ENCODE data around the gene HDC.

Gene HDC

GRCh38 chr15:50265620-50266019 lies at the start of gene HDC:
Gene HDC, minus strand, starts transcription at chr15:50265726. Its CDS starts 103 bp downstream, at chr15:50265623.
- no peaks in the 10 kb centered on the region for H3K36me3 Mint-ChIP-seq (ENCODE audit: low read depth)
- no peak for DNase-seq (ENCODE audit: low spot score)
- H3K4me1 Mint-ChIP-seq (ENCODE audit: low read depth): peaks cover 39% of the 10 kb centered on the region
- H3K4me3 Mint-ChIP-seq: no peak within 1 kb of the TSS
- no peak within 1 kb of the TSS for H3K27ac Mint-ChIP-seq
- peaks cover 2% of the 10 kb centered on the region for H3K27me3 Mint-ChIP-seq (ENCODE audit: low read depth)
- H3K9me3 Mint-ChIP-seq: peaks cover 14% of the 10 kb centered on the region

GRCh38 chr15:50312636-50313035 lies 47.1 kb upstream of the HDC start:
- Mint-ChIP-seq H3K9me3 (peaks cover 16% of the 10 kb centered on the region), H3K36me3 (ENCODE audit: low read depth) (peaks cover 18% of the 10 kb centered on the region), H3K27ac (no peak overlapping the region), H3K27me3 (ENCODE audit: low read depth) (no peaks in the 10 kb centered on the region), H3K4me3 (no peak overlapping the region), H3K4me1 (ENCODE audit: low read depth) (peaks cover 17% of the 10 kb centered on the region)
- DNase-seq (ENCODE audit: low spot score): no peak

- no peak overlapping the region for H3K27ac Mint-ChIP-seq
- peaks cover 26% of the 10 kb centered on the region for H3K9me3 Mint-ChIP-seq
- no peak for DNase-seq (ENCODE audit: low spot score)
- peaks cover 11% of the 10 kb centered on the region for H3K4me1 Mint-ChIP-seq (ENCODE audit: low read depth)
- H3K4me3 Mint-ChIP-seq: no peak overlapping the region
- H3K36me3 Mint-ChIP-seq (ENCODE audit: low read depth): peaks cover 43% of the 10 kb centered on the region
- no peaks in the 10 kb centered on the region for H3K27me3 Mint-ChIP-seq (ENCODE audit: low read depth)
Observed at GRCh38 chr15:50307799-50308198, 42.3 kb upstream of the HDC start.

- no peak overlapping the region for H3K27ac Mint-ChIP-seq
- peaks cover 26% of the 10 kb centered on the region for H3K9me3 Mint-ChIP-seq
- H3K27me3 Mint-ChIP-seq (ENCODE audit: low read depth): no peaks in the 10 kb centered on the region
- H3K36me3 Mint-ChIP-seq (ENCODE audit: low read depth): peaks cover 64% of the 10 kb centered on the region
- H3K4me3 Mint-ChIP-seq: no peak overlapping the region
- DNase-seq (ENCODE audit: low spot score): no peak
- peaks cover 5% of the 10 kb centered on the region for H3K4me1 Mint-ChIP-seq (ENCODE audit: low read depth)
Observed at GRCh38 chr15:50304836-50305235, 39.3 kb upstream of the HDC start.

- H3K27me3 Mint-ChIP-seq (ENCODE audit: low read depth): no peaks in the 10 kb centered on the region
- peaks cover 52% of the 10 kb centered on the region for H3K36me3 Mint-ChIP-seq (ENCODE audit: low read depth)
- H3K4me3 Mint-ChIP-seq: no peak overlapping the region
- peaks cover 9% of the 10 kb centered on the region for H3K9me3 Mint-ChIP-seq
- no peak for DNase-seq (ENCODE audit: low spot score)
- peaks cover 5% of the 10 kb centered on the region for H3K4me1 Mint-ChIP-seq (ENCODE audit: low read depth)
- H3K27ac Mint-ChIP-seq: no peak overlapping the region
Observed at GRCh38 chr15:50302581-50302980, 37.1 kb upstream of the HDC start.

- Mint-ChIP-seq H3K36me3 (ENCODE audit: low read depth) (peaks cover 46% of the 10 kb centered on the region), H3K4me1 (ENCODE audit: low read depth) (peaks cover 5% of the 10 kb centered on the region), H3K4me3 (no peak overlapping the region), H3K27ac (no peak overlapping the region), H3K9me3 (no peaks in the 10 kb centered on the region), H3K27me3 (ENCODE audit: low read depth) (no peaks in the 10 kb centered on the region)
- no peak for DNase-seq (ENCODE audit: low spot score)
Observed at GRCh38 chr15:50298340-50298739, 32.8 kb upstream of the HDC start.

- no peak for DNase-seq (ENCODE audit: low spot score)
- Mint-ChIP-seq H3K27ac (no peak overlapping the region), H3K4me1 (ENCODE audit: low read depth) (no peaks in the 10 kb centered on the region), H3K9me3 (no peaks in the 10 kb centered on the region), H3K4me3 (no peak overlapping the region), H3K27me3 (ENCODE audit: low read depth) (no peaks in the 10 kb centered on the region), H3K36me3 (ENCODE audit: low read depth) (peaks cover 36% of the 10 kb centered on the region)
Observed at GRCh38 chr15:50295966-50296365, 30.4 kb upstream of the HDC start.

- peaks cover 49% of the 10 kb centered on the region for H3K36me3 Mint-ChIP-seq (ENCODE audit: low read depth)
- H3K27me3 Mint-ChIP-seq (ENCODE audit: low read depth): no peaks in the 10 kb centered on the region
- no peaks in the 10 kb centered on the region for H3K9me3 Mint-ChIP-seq
- H3K4me1 Mint-ChIP-seq (ENCODE audit: low read depth): no peaks in the 10 kb centered on the region
- H3K27ac Mint-ChIP-seq: no peak overlapping the region
- no peak overlapping the region for H3K4me3 Mint-ChIP-seq
- no peak for DNase-seq (ENCODE audit: low spot score)
Observed at GRCh38 chr15:50289749-50290148, 24.2 kb upstream of the HDC start.

GRCh38 chr15:50287324-50288116 lies 22.0 kb upstream of the HDC start:
- H3K36me3 Mint-ChIP-seq (ENCODE audit: low read depth): peaks cover 55% of the 10 kb centered on the region
- H3K27ac Mint-ChIP-seq: no peak overlapping the region

GRCh38 chr15:50281427-50281826 lies 15.9 kb upstream of the HDC start:
- Mint-ChIP-seq H3K27ac (no peak overlapping the region), H3K4me1 (ENCODE audit: low read depth) (peaks cover 7% of the 10 kb centered on the region), H3K4me3 (no peak overlapping the region), H3K9me3 (no peaks in the 10 kb centered on the region), H3K36me3 (ENCODE audit: low read depth) (peaks cover 38% of the 10 kb centered on the region), H3K27me3 (ENCODE audit: low read depth) (no peaks in the 10 kb centered on the region)
- no peak for DNase-seq (ENCODE audit: low spot score)

More at GRCh38 chr15:50287324-50288116, 22.0 kb upstream of the HDC start:
- Mint-ChIP-seq H3K27me3 (ENCODE audit: low read depth) (no peaks in the 10 kb centered on the region), H3K9me3 (no peaks in the 10 kb centered on the region), H3K4me3 (no peak overlapping the region), H3K4me1 (ENCODE audit: low read depth) (no peaks in the 10 kb centered on the region)
- no peak for DNase-seq (ENCODE audit: low spot score)

- peaks cover 7% of the 10 kb centered on the region for H3K4me1 Mint-ChIP-seq (ENCODE audit: low read depth)
- no peak overlapping the region for H3K27ac Mint-ChIP-seq
- H3K27me3 Mint-ChIP-seq (ENCODE audit: low read depth): no peaks in the 10 kb centered on the region
- no peak for DNase-seq (ENCODE audit: low spot score)
- H3K4me3 Mint-ChIP-seq: no peak overlapping the region
- no peaks in the 10 kb centered on the region for H3K9me3 Mint-ChIP-seq
- peaks cover 33% of the 10 kb centered on the region for H3K36me3 Mint-ChIP-seq (ENCODE audit: low read depth)
Observed at GRCh38 chr15:50280271-50280670, 14.7 kb upstream of the HDC start.

GRCh38 chr15:50278496-50278895 lies 13.0 kb upstream of the HDC start:
- no peak for DNase-seq (ENCODE audit: low spot score)
- peaks cover 22% of the 10 kb centered on the region for H3K36me3 Mint-ChIP-seq (ENCODE audit: low read depth)
- no peak overlapping the region for H3K4me3 Mint-ChIP-seq
- no peaks in the 10 kb centered on the region for H3K9me3 Mint-ChIP-seq
- H3K4me1 Mint-ChIP-seq (ENCODE audit: low read depth): peaks cover 7% of the 10 kb centered on the region
- H3K27ac Mint-ChIP-seq: no peak overlapping the region
- no peaks in the 10 kb centered on the region for H3K27me3 Mint-ChIP-seq (ENCODE audit: low read depth)

GRCh38 chr15:50277370-50277769 lies 11.8 kb upstream of the HDC start:
- Mint-ChIP-seq H3K27me3 (ENCODE audit: low read depth) (no peaks in the 10 kb centered on the region), H3K4me1 (ENCODE audit: low read depth) (peaks cover 7% of the 10 kb centered on the region), H3K4me3 (no peak overlapping the region), H3K9me3 (no peaks in the 10 kb centered on the region), H3K27ac (no peak overlapping the region), H3K36me3 (ENCODE audit: low read depth) (peaks cover 20% of the 10 kb centered on the region)
- DNase-seq (ENCODE audit: low spot score): no peak

GRCh38 chr15:50275908-50276307 lies 10.4 kb upstream of the HDC start:
- Mint-ChIP-seq H3K36me3 (ENCODE audit: low read depth) (peaks cover 20% of the 10 kb centered on the region), H3K4me1 (ENCODE audit: low read depth) (peaks cover 7% of the 10 kb centered on the region), H3K27me3 (ENCODE audit: low read depth) (no peaks in the 10 kb centered on the region), H3K9me3 (no peaks in the 10 kb centered on the region), H3K4me3 (no peak overlapping the region), H3K27ac (no peak overlapping the region)
- DNase-seq (ENCODE audit: low spot score): no peak

GRCh38 chr15:50275091-50275490 lies 9.6 kb upstream of the HDC start:
- Mint-ChIP-seq H3K9me3 (no peaks in the 10 kb centered on the region), H3K27me3 (ENCODE audit: low read depth) (peaks cover under 1% of the 10 kb centered on the region), H3K27ac (no peak overlapping the region), H3K36me3 (ENCODE audit: low read depth) (peaks cover 20% of the 10 kb centered on the region), H3K4me3 (no peak overlapping the region), H3K4me1 (ENCODE audit: low read depth) (peaks cover 9% of the 10 kb centered on the region)
- DNase-seq (ENCODE audit: low spot score): no peak

Data from T-helper 2 cell treated with Interferon-gamma antibody and Interleukin-4, amounts not matched to agents 5 μg/mL and 100 μg/mL, for 36 hours (primary cell).